Measurements from ENCODE around the gene GLRX5.

- TF ChIP-seq POLR2A (IDR thresholded peaks at IDR 0.05; ENCODE audit: borderline replicate concordance, extremely low read depth, insufficient read depth, insufficient read length) (no peak), CTCF (IDR thresholded peaks at IDR 0.05 in 2 of 3, conservative IDR thresholded peaks at IDR 0.05 in 1 of 3; ENCODE audit: borderline replicate concordance in 1 of 3, insufficient read depth in 1 of 3, low read depth in 2 of 3, low read length in 2 of 3) (no peak)
Measured at GRCh38 chr14:95519699-95520098, 15.2 kb upstream of the GLRX5 start.
